ENCODE measurements around the gene PRPF18. TPM values are rescaled to one million over a fixed set of nuclear protein-coding genes. Genes with fewer than 3 reads are reported as not detected.
A peak's percentile ranks its signal among the peaks of the same experiment; 100 is the strongest.

Gene PRPF18
- total and polyA plus RNA-seq, 8 donors: 9.8 to 51.8 (median 21.7) TPM

- intact Hi-C loops (cut with DNase I; ENCODE audit: low total_unique reads): no loop called here
- H3K36me3 ChIP-seq: peaks cover 2 to 58% (median 48%) of the 10 kb centered on the region in 4 donors
- TF ChIP-seq CTCF (IDR thresholded peaks at IDR 0.05) (no peak), EP300 (IDR thresholded peaks at IDR 0.05) (no peak), POLR2AphosphoS5 (IDR thresholded peaks at IDR 0.05) (no peak), POLR2A (IDR thresholded peaks at IDR 0.05) (no peak)
- WGBS, 5 donors: 76 to 85% (median 84%) methylated on average over 7 of the region's 7 CpGs
- H3K27me3 ChIP-seq: no peaks in the 10 kb centered on the region
- H3K27ac ChIP-seq: no peak overlapping the region
- H3K4me1 ChIP-seq: peaks cover 0 to 14% (median 7%) of the 10 kb centered on the region in 4 donors
- no peak overlapping the region for H3K4me3 ChIP-seq
- DNase-seq: peak in 1 of 2 donors; percentile 49
- H3K9me3 ChIP-seq: no peaks in the 10 kb centered on the region
These were observed 85.8 kb downstream of the PRPF18 start for GRCh38 chr10:13672548-13672947.

GRCh38 chr10:13673156-13673555 is 86.4 kb downstream of the PRPF18 start:
- intact Hi-C loops (cut with DNase I; ENCODE audit: low total_unique reads): no loop called here
- Histone ChIP-seq H3K4me1 (peaks cover 0 to 14% (median 7%) of the 10 kb centered on the region in 4 donors), H3K36me3 (peaks cover 0 to 52% (median 42%) of the 10 kb centered on the region in 4 donors), H3K9me3 (no peaks in the 10 kb centered on the region), H3K27ac (no peak overlapping the region), H3K27me3 (no peaks in the 10 kb centered on the region), H3K4me3 (no peak overlapping the region)
- peak in 1 of 2 donors; percentile 57 for DNase-seq
- 70 to 86% (median 84%) methylated on average over 8 of the region's 8 CpGs for WGBS, 5 donors
- TF ChIP-seq EP300 (IDR thresholded peaks at IDR 0.05): no peak
- no peak for TF ChIP-seq CTCF (IDR thresholded peaks at IDR 0.05)

GRCh38 chr10:13674645-13675588 is 88.2 kb downstream of the PRPF18 start:
- peak overlapping the region in 1 of 5 donors; percentile 46 for H3K27ac ChIP-seq
- intact Hi-C loops (cut with DNase I; ENCODE audit: low total_unique reads): no loop called here
- DNase-seq: peak in 1 of 2 donors; percentile 57
- peaks cover 0 to 11% (median 2%) of the 10 kb centered on the region in 4 donors for H3K4me1 ChIP-seq
- TF ChIP-seq POLR2AphosphoS5 (IDR thresholded peaks at IDR 0.05): no peak
- no peak for TF ChIP-seq CTCF (IDR thresholded peaks at IDR 0.05)
- TF ChIP-seq EP300 (IDR thresholded peaks at IDR 0.05): no peak
- no peak for TF ChIP-seq POLR2A (IDR thresholded peaks at IDR 0.05)
- H3K36me3 ChIP-seq: peaks cover 0 to 36% (median 29%) of the 10 kb centered on the region in 4 donors
- H3K9me3 ChIP-seq: no peaks in the 10 kb centered on the region
- no peak overlapping the region for H3K4me3 ChIP-seq
- 80 to 88% (median 84%) methylated on average over 20 of the region's 20 CpGs for WGBS, 5 donors
- no peaks in the 10 kb centered on the region for H3K27me3 ChIP-seq

- no peak for DNase-seq
- no peaks in the 10 kb centered on the region for H3K9me3 ChIP-seq
- intact Hi-C loops (cut with DNase I; ENCODE audit: low total_unique reads): no loop called here
- no peaks in the 10 kb centered on the region for H3K27me3 ChIP-seq
- TF ChIP-seq CTCF (IDR thresholded peaks at IDR 0.05): no peak
- no peak for TF ChIP-seq POLR2A (IDR thresholded peaks at IDR 0.05)
- no peak for TF ChIP-seq POLR2AphosphoS5 (IDR thresholded peaks at IDR 0.05)
- TF ChIP-seq EP300 (IDR thresholded peaks at IDR 0.05): no peak
- H3K4me1 ChIP-seq: peaks cover 0 to 8% (median under 1%) of the 10 kb centered on the region in 4 donors
- 96 to 98% (median 97%) methylated on average over 13 of the region's 13 CpGs for WGBS, 5 donors
- no peak overlapping the region for H3K4me3 ChIP-seq
- H3K27ac ChIP-seq: no peak overlapping the region
- peaks cover 0 to 28% (median 15%) of the 10 kb centered on the region in 4 donors for H3K36me3 ChIP-seq
These were observed 91.5 kb downstream of the PRPF18 start for GRCh38 chr10:13678101-13678843.

Data from stomach (tissue), 9 donors.